SK-N-SH (cell line): ENCODE data around the gene VOPP1. TPM values are rescaled to one million over a fixed set of nuclear protein-coding genes. Genes with fewer than 3 reads are reported as not detected.

ENCODE experiments used
- CTCF ChIA-PET: fragments of 300-600, 350-600 bp; formaldehyde crosslinking; extraction: SDS; loops from one replicate; lab custom pipeline; 2021; lab: Yijun Ruan, JAX
- POLR2A ChIA-PET: fragments of 350-600 bp; sonication (Branson Sonifier 250); formaldehyde crosslinking; extraction: SDS; loops from one replicate; lab custom pipeline; 2020; ENCODE audit warnings: antibody characterized with exemption, inconsistent platforms; lab: Yijun Ruan, JAX
- DNase-seq: peaks from one replicate; pipeline ENCODE4 v3.0.0; 2012
- H2AFZ ChIP-seq: fragments of 200-600 bp; sonication (generic); 2 replicates; pipeline ENCODE4 v1.8.1; 2016; ENCODE audit warnings: antibody characterized with exemption, mild to moderate bottlenecking, low read depth
- H3F3A ChIP-seq: fragments of 200-600 bp; sonication (generic); replicated peaks from 2 replicates; pipeline ENCODE3; 2016; ENCODE audit warnings: antibody characterized with exemption, mild to moderate bottlenecking; ENCODE audit not compliant: insufficient read depth
- H3K27ac ChIP-seq, 2 experiments: fragments of 200-500 bp in 1 of 2; fragments of 200-600 bp in 1 of 2; sonication (Bioruptor generic) in 1 of 2; sonication (generic), shearing (Covaris generic) in 1 of 2; 2 replicates each; pipeline versions ENCODE4 v1.5.1 to v1.6.1; 2014 to 2016; ENCODE audit warnings: low read depth in 2 of 2, inconsistent platforms in 1 of 2, low read length in 1 of 2, mild to moderate bottlenecking in 1 of 2, mixed read lengths in 1 of 2
- H3K27me3 ChIP-seq: fragments of 200-600 bp; sonication (generic), shearing (Covaris generic); 2 replicates; pipeline ENCODE4 v1.6.1; 2016; ENCODE audit warnings: mixed run types; ENCODE audit not compliant: insufficient read depth
- H3K36me3 ChIP-seq, 2 experiments: fragments of 200-500 bp in 1 of 2; fragments of 200-600 bp in 1 of 2; sonication (Bioruptor generic) in 1 of 2; sonication (generic) in 1 of 2; replicated peaks in 1 of 2; 2 replicates each; pipeline versions ENCODE3 to v1.5.1; 2014 to 2016; ENCODE audit warnings: low read length in 1 of 2, mild to moderate bottlenecking in 1 of 2; ENCODE audit not compliant: insufficient read depth in 2 of 2, control insufficient read depth in 1 of 2
- H3K4me1 ChIP-seq, 2 experiments: fragments of 200-500 bp in 1 of 2; fragments of 200-600 bp in 1 of 2; sonication (Bioruptor generic) in 1 of 2; sonication (generic), shearing (Covaris generic) in 1 of 2; 2 replicates each; pipeline versions ENCODE4 v1.5.1 to v1.6.1; 2014 to 2016; ENCODE audit warnings: low read depth in 1 of 2, low read length in 1 of 2, mixed run types in 1 of 2; ENCODE audit not compliant: insufficient read depth in 2 of 2, control insufficient read depth in 1 of 2
- H3K4me2 ChIP-seq: fragments of 200-600 bp; sonication (generic), shearing (Covaris generic); 2 replicates; pipeline ENCODE4 v1.6.1; 2017; ENCODE audit warnings: mixed run types
- H3K4me3 ChIP-seq, 2 experiments: fragments of 200-500 bp in 1 of 2; fragments of 200-600 bp in 1 of 2; sonication (Bioruptor generic) in 1 of 2; sonication (generic), shearing (Covaris generic) in 1 of 2; 2 replicates each; pipeline versions ENCODE4 v1.5.1 to v1.8.1; 2014 to 2016; ENCODE audit warnings: low read depth in 2 of 2, inconsistent platforms in 1 of 2, low read length in 1 of 2, mild to moderate bottlenecking in 1 of 2, mixed read lengths in 1 of 2, moderate library complexity in 1 of 2
- H3K79me2 ChIP-seq: fragments of 200-600 bp; sonication (generic); 2 replicates; pipeline ENCODE4 v1.8.1; 2017; ENCODE audit warnings: mild to moderate bottlenecking; ENCODE audit not compliant: insufficient read depth
- H3K9ac ChIP-seq: fragments of 200-600 bp; sonication (generic); 2 replicates; pipeline ENCODE4 v1.6.1; 2017; ENCODE audit warnings: mixed run types
- H3K9me2 ChIP-seq: fragments of 200-600 bp; sonication (generic); 2 replicates; pipeline ENCODE4 v1.6.1; 2017; ENCODE audit warnings: mixed run types
- H3K9me3 ChIP-seq: fragments of 200-600 bp; sonication (generic); 2 replicates; pipeline ENCODE4 v1.6.1; 2017; ENCODE audit warnings: mixed run types, mild to moderate bottlenecking, moderate library complexity
- H4K20me1 ChIP-seq: fragments of 200-600 bp; sonication (generic); 2 replicates; pipeline ENCODE4 v1.6.1; 2017; ENCODE audit warnings: mild to moderate bottlenecking, mixed run types; ENCODE audit not compliant: insufficient read depth
- CHD2 ChIP-seq: fragments of 150-350 bp; IDR thresholded peaks from 2 replicates; pipeline ENCODE4 v1.6.1; 2018; ENCODE audit warnings: low read length; ENCODE audit not compliant: partially characterized antibody
- ELF1 ChIP-seq: IDR thresholded peaks from 2 replicates; pipeline ENCODE4 v1.4.0; 2012
- EZH2phosphoT487 ChIP-seq: fragments of 200-600 bp; sonication (generic); IDR thresholded peaks from 2 replicates; pipeline ENCODE4 v1.6.1; 2017; ENCODE audit warnings: low read depth, mixed run types, mild to moderate bottlenecking, antibody characterized with exemption, moderate library complexity, borderline replicate concordance
- FOSL2 ChIP-seq: IDR thresholded peaks from 2 replicates; pipeline ENCODE4 v1.4.0; 2012; ENCODE audit warnings: low read depth, mild to moderate bottlenecking, moderate library complexity, borderline replicate concordance
- GABPA ChIP-seq: IDR thresholded peaks from 2 replicates; pipeline ENCODE4 v1.4.0; 2012; ENCODE audit warnings: low read depth, mild to moderate bottlenecking
- GATA2 ChIP-seq: sonication (generic); formaldehyde crosslinking; IDR thresholded peaks from 2 replicates; pipeline ENCODE4 v1.5.0; 2020; ENCODE audit warnings: mild to moderate bottlenecking, missing genetic modification reagents
- JUND ChIP-seq: IDR thresholded peaks from 2 replicates; pipeline ENCODE4 v1.4.0; 2012
- MEF2A ChIP-seq: IDR thresholded peaks from 2 replicates; pipeline ENCODE4 v1.4.0; 2012; ENCODE audit warnings: low read depth, borderline replicate concordance
- MXI1 ChIP-seq: IDR thresholded peaks from 2 replicates; pipeline ENCODE4 v1.6.1; 2012; ENCODE audit warnings: mild to moderate bottlenecking, low read depth, low read length, improper control_type of control experiment
- NFIC ChIP-seq: IDR thresholded peaks from 2 replicates; pipeline ENCODE4 v1.4.0; 2012; ENCODE audit warnings: borderline replicate concordance
- NRF1 ChIP-seq: IDR thresholded peaks from 2 replicates; pipeline ENCODE4 v1.6.1; 2012; ENCODE audit warnings: low read depth, mild to moderate bottlenecking, low read length
- PBX3 ChIP-seq: IDR thresholded peaks from 2 replicates; pipeline ENCODE4; 2012
- POLR2AphosphoS5 ChIP-seq: IDR thresholded peaks from 2 replicates; pipeline ENCODE4 v1.6.1; 2012; ENCODE audit warnings: low read depth, low read length
- RCOR1 ChIP-seq: fragments of 150-350 bp; IDR thresholded peaks from 2 replicates; pipeline ENCODE4 v1.6.1; 2017; ENCODE audit warnings: antibody characterized with exemption, low read length
- RFX5 ChIP-seq: IDR thresholded peaks from 2 replicates; pipeline ENCODE4 v1.6.1; 2012; ENCODE audit warnings: mild to moderate bottlenecking, improper control_type of control experiment, low read length
- RXRA ChIP-seq: IDR thresholded peaks from 2 replicates; pipeline ENCODE4 v1.4.0; 2012; ENCODE audit warnings: low read depth, mild to moderate bottlenecking, borderline replicate concordance
- SIN3A ChIP-seq: IDR thresholded peaks from 2 replicates; pipeline ENCODE4 v1.6.1; 2012; ENCODE audit warnings: low read depth, mild to moderate bottlenecking, low read length, moderate library complexity, borderline replicate concordance
- SMC3 ChIP-seq: IDR thresholded peaks from 2 replicates; pipeline ENCODE4 v1.6.1; 2012; ENCODE audit warnings: low read depth, low read length, improper control_type of control experiment
- TCF12 ChIP-seq: IDR thresholded peaks from 2 replicates; pipeline ENCODE4 v1.4.0; 2012
- TEAD4 ChIP-seq: IDR thresholded peaks from 2 replicates; pipeline ENCODE4 v1.4.0; 2012; ENCODE audit warnings: mild to moderate bottlenecking, borderline replicate concordance; ENCODE audit not compliant: insufficient read depth
- YY1 ChIP-seq: IDR thresholded peaks from 2 replicates; pipeline ENCODE4 v1.4.0; 2012; ENCODE audit warnings: low read depth, mild to moderate bottlenecking
- ZBTB33 ChIP-seq: IDR thresholded peaks from 2 replicates; pipeline ENCODE4 v1.4.0; 2012; ENCODE audit warnings: low read depth, borderline replicate concordance
- WGBS: methylation state at CpG from one replicate; pipeline ENCODE4 v1.1.6; 2017; ENCODE audit warnings: low lambda C conversion rate; 5-methylcytosine and 5-hydroxymethylcytosine counted together
- polyA plus RNA-seq, 3 experiments: library from polyadenylated mRNA; depleted of rRNA; stranded (reverse); fragments of >200 nt; gene quantifications; 2 replicates each; pipeline ENCODE4 v1.2.3, GENCODE V29; 2012

VOPP1 gene
- polyA plus RNA-seq, 1 of the 3 experiments (the other 2 are of a cell fraction) = 69.5 TPM

- TF ChIP-seq ZBTB33 = no peak
- peak; percentile 84 for TF ChIP-seq MXI1
- TF ChIP-seq RXRA = no peak
- no peak for TF ChIP-seq POLR2AphosphoS5
- no peak for TF ChIP-seq TCF12
- TF ChIP-seq EZH2phosphoT487 = no peak
- no peak for TF ChIP-seq GABPA
- no peak for TF ChIP-seq SIN3A
- TF ChIP-seq YY1 = no peak
- no peak for TF ChIP-seq PBX3
- TF ChIP-seq MEF2A = no peak
- peak; percentile 71 for TF ChIP-seq CHD2
- no peak for TF ChIP-seq FOSL2
- 0 out of 2 replicates have a peak, but pooled peaks have one; percentile 39 for TF ChIP-seq RCOR1
- no peak for TF ChIP-seq NRF1
- no peak for TF ChIP-seq GATA2
- TF ChIP-seq NFIC = no peak
- TF ChIP-seq TEAD4 = no peak
Measured at GRCh38 chr7:55432939-55433784, 139.1 kb downstream of the VOPP1 start (continued).

GRCh38 chr7:55432506-55432905, 139.8 kb downstream of the VOPP1 start:
- no peaks in the 10 kb centered on the region for H3F3A ChIP-seq
- H4K20me1 ChIP-seq = no peaks in the 10 kb centered on the region
- DNase-seq = no peak
- ChIA-PET POLR2A (no interaction called here), CTCF (interaction anchor here (0.7 to 2.9 kb wide), 19 partner anchors 9 to 642 kb away, joined by 3 to 30 read pairs (median 6); partner anchors contain the start of gene VOPP1)
- no peak overlapping the region for H3K9ac ChIP-seq
- H3K9me2 ChIP-seq = no peaks in the 10 kb centered on the region
- WGBS = 89% methylated on average over 3 of the region's 3 CpGs
- no peaks in the 10 kb centered on the region; a peak in 1 of 4 replicates for H3K4me1 ChIP-seq
- peaks cover 0 to 25% of the 10 kb centered on the region in 2 experiments for H3K36me3 ChIP-seq
- no peak overlapping the region for H3K4me2 ChIP-seq
- H2AFZ ChIP-seq = no peak overlapping the region
- no peak overlapping the region for H3K27ac ChIP-seq
- no peaks in the 10 kb centered on the region for H3K9me3 ChIP-seq
- H3K27me3 ChIP-seq = no peaks in the 10 kb centered on the region
- H3K4me3 ChIP-seq = no peak overlapping the region
- H3K79me2 ChIP-seq = no peaks in the 10 kb centered on the region
- TF ChIP-seq FOSL2 = no peak
- TF ChIP-seq JUND = no peak
- TF ChIP-seq ZBTB33 = no peak
- TF ChIP-seq RFX5 = no peak
- TF ChIP-seq NRF1 = no peak
- no peak for TF ChIP-seq PBX3
- TF ChIP-seq SMC3 = no peak
- no peak for TF ChIP-seq EZH2phosphoT487
- TF ChIP-seq ELF1 = no peak
